DND-41 (cell line): Measurements from ENCODE around the gene KCNK16.

ENCODE experiments used
- ATAC-seq: fragments of 200-7000 bp; cut with Tn5 transposase; 3 replicates; pipeline ENCODE4 v1.9.1; 2021; ENCODE audit warnings: low read depth; ENCODE audit not compliant: insufficient read depth
- DNase-seq: peaks from one replicate; pipeline ENCODE4 v3.0.0-alpha.2; 2020
- H2AFZ ChIP-seq: 2 replicates; pipeline ENCODE4 v1.6.0; 2012; ENCODE audit warnings: low read depth, low read length
- H3K27ac ChIP-seq: 2 replicates; pipeline ENCODE4 v1.5.1; 2012; ENCODE audit warnings: low read length, inconsistent platforms
- H3K27me3 ChIP-seq: fragments of 200-600 bp; sonication (generic); 2 replicates; pipeline ENCODE4 v1.6.0; 2012; ENCODE audit warnings: low read length, mild to moderate bottlenecking, inconsistent platforms; ENCODE audit not compliant: insufficient read depth, poor library complexity
- H3K36me3 ChIP-seq: 2 replicates; pipeline ENCODE4 v1.5.1; 2012; ENCODE audit warnings: low read length, inconsistent platforms; ENCODE audit not compliant: insufficient read depth
- H3K4me1 ChIP-seq: 2 replicates; pipeline ENCODE4 v1.5.1; 2012; ENCODE audit warnings: mild to moderate bottlenecking, low read length; ENCODE audit not compliant: insufficient read depth
- H3K4me2 ChIP-seq: 2 replicates; pipeline ENCODE4 v1.6.0; 2012; ENCODE audit warnings: mild to moderate bottlenecking, moderate library complexity, low read length, inconsistent platforms; ENCODE audit not compliant: insufficient read depth
- H3K4me3 ChIP-seq, 2 experiments: fragments of 200-600 bp in 1 of 2; shearing (Covaris generic) in 1 of 2; 2 replicates each; pipeline ENCODE4 v1.5.1; 2012 to 2016; ENCODE audit warnings: inconsistent platforms in 2 of 2, low read length in 2 of 2, mild to moderate bottlenecking in 2 of 2, low read depth in 1 of 2, moderate library complexity in 1 of 2
- H3K79me2 ChIP-seq: 2 replicates; pipeline ENCODE4 v1.6.0; 2012; ENCODE audit warnings: low read length, inconsistent platforms; ENCODE audit not compliant: insufficient read depth
- H3K9ac ChIP-seq: 2 replicates; pipeline ENCODE4 v1.6.0; 2012; ENCODE audit warnings: low read depth, mild to moderate bottlenecking, inconsistent platforms, low read length, moderate library complexity
- H3K9me3 ChIP-seq: 2 replicates; pipeline ENCODE4 v1.5.1; 2012; ENCODE audit warnings: low read length, moderate library complexity, mild to moderate bottlenecking, inconsistent platforms; ENCODE audit not compliant: insufficient read depth, severe bottlenecking
- H4K20me1 ChIP-seq: 2 replicates; pipeline ENCODE4 v1.6.0; 2012; ENCODE audit warnings: low read length; ENCODE audit not compliant: insufficient read depth
- EZH2 ChIP-seq: IDR thresholded peaks from 3 replicates; pipeline ENCODE4 v1.6.1; 2012; ENCODE audit warnings: borderline replicate concordance, low read depth, mild to moderate bottlenecking, moderate library complexity, low read length, inconsistent platforms; ENCODE audit not compliant: severe bottlenecking
- TF ChIP-seq, protein P1 (sequence below): IDR thresholded peaks from 2 replicates; pipeline ENCODE4 v1.5.1; 2012; ENCODE audit warnings: borderline replicate concordance, low read length, moderate library complexity, mild to moderate bottlenecking; ENCODE audit not compliant: poor library complexity, severe bottlenecking; ENCODE audit errors: extremely low read depth

Gene KCNK16

DNA sequence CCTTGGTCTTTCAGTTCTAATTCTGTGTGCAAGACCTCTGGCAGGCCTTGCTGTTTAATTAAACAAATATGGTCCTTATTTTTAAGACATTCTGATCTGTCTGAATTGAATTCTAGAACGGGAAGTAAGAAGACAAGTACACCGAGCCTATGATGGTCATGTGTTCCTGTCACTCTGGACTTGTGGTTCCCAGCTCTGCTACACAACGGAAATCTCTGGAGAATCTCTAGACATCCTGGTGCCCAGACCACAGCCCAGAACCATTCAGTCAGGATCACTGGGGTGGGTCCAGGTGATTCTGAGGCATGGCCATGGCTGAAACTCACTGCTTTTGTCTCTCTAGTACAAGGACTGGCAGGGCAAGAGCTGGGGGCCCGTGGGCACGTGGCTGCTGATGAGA lies 15.9 kb upstream of the KCNK16 start:
- Histone ChIP-seq H3K27me3 (peaks cover 5% of the 10 kb centered on the region), H3K9ac (no peak overlapping the region)

GRCh38 chr6:39335780-39336545 lies 13.5 kb upstream of the KCNK16 start:
- Histone ChIP-seq H2AFZ (no peak overlapping the region), H3K27me3 (peaks cover 3% of the 10 kb centered on the region), H3K9me3 (no peaks in the 10 kb centered on the region), H3K36me3 (no peaks in the 10 kb centered on the region), H3K79me2 (no peaks in the 10 kb centered on the region), H3K4me3 (no peak overlapping the region), H3K4me2 (no peak overlapping the region), H4K20me1 (no peaks in the 10 kb centered on the region; the same call in 1 of the 2 replicates), H3K4me1 (no peaks in the 10 kb centered on the region), H3K9ac (no peak overlapping the region), H3K27ac (no peak overlapping the region)
- ATAC-seq (peak; percentile 53), DNase-seq (peak; percentile 15)
- TF ChIP-seq, protein P1, sequence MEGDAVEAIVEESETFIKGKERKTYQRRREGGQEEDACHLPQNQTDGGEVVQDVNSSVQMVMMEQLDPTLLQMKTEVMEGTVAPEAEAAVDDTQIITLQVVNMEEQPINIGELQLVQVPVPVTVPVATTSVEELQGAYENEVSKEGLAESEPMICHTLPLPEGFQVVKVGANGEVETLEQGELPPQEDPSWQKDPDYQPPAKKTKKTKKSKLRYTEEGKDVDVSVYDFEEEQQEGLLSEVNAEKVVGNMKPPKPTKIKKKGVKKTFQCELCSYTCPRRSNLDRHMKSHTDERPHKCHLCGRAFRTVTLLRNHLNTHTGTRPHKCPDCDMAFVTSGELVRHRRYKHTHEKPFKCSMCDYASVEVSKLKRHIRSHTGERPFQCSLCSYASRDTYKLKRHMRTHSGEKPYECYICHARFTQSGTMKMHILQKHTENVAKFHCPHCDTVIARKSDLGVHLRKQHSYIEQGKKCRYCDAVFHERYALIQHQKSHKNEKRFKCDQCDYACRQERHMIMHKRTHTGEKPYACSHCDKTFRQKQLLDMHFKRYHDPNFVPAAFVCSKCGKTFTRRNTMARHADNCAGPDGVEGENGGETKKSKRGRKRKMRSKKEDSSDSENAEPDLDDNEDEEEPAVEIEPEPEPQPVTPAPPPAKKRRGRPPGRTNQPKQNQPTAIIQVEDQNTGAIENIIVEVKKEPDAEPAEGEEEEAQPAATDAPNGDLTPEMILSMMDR: no peak
- TF ChIP-seq EZH2: no peak

More for the DNA sequence above, 15.9 kb upstream of the KCNK16 start:
- Histone ChIP-seq H4K20me1 (no peaks in the 10 kb centered on the region; the same call in 1 of the 2 replicates), H3K4me3 (no peak overlapping the region), H3K4me1 (no peaks in the 10 kb centered on the region), H3K9me3 (no peaks in the 10 kb centered on the region), H3K79me2 (no peaks in the 10 kb centered on the region), H3K4me2 (no peak overlapping the region), H3K36me3 (no peaks in the 10 kb centered on the region), H3K27ac (no peak overlapping the region), H2AFZ (no peak overlapping the region)
- DNase-seq: no peak
- no peak for ATAC-seq
- TF ChIP-seq EZH2: no peak
- TF ChIP-seq, protein P1: no peak

GRCh38 chr6:39333644-39334438 lies 11.3 kb upstream of the KCNK16 start:
- ATAC-seq (no peak), DNase-seq (no peak)
- H4K20me1 ChIP-seq: no peaks in the 10 kb centered on the region

More at GRCh38 chr6:39333644-39334438, 11.3 kb upstream of the KCNK16 start:
- Histone ChIP-seq H2AFZ (no peak overlapping the region), H3K9ac (no peak overlapping the region), H3K36me3 (no peaks in the 10 kb centered on the region), H3K27ac (no peak overlapping the region), H3K4me2 (no peak overlapping the region), H3K27me3 (no peaks in the 10 kb centered on the region), H3K9me3 (no peaks in the 10 kb centered on the region), H3K79me2 (no peaks in the 10 kb centered on the region), H3K4me1 (no peaks in the 10 kb centered on the region), H3K4me3 (no peak overlapping the region)
- TF ChIP-seq, protein P1: no peak
- no peak for TF ChIP-seq EZH2
